HG03280 (cell line): ENCODE results near the gene SPATA12.

Experiments
- ATAC-seq: cut with Tn5 transposase; IDR thresholded peaks from one replicate; pipeline ENCODE4 v1.9.1; 2021; ENCODE audit warnings: mild to moderate bottlenecking, moderate library complexity; ENCODE audit not compliant: unreplicated experiment

SPATA12 gene

GRCh38 chr3:57052662-57053061, 7.8 kb upstream of the SPATA12 start:
- ATAC-seq = no peak

GRCh38 chr3:57053122-57053521, 7.3 kb upstream of the SPATA12 start:
- no peak for ATAC-seq

GRCh38 chr3:57057351-57057750, 3.1 kb upstream of the SPATA12 start:
- no peak for ATAC-seq

- no peak for ATAC-seq
These were observed 1.1 kb upstream of the SPATA12 start for GRCh38 chr3:57059411-57059810.

DNA sequence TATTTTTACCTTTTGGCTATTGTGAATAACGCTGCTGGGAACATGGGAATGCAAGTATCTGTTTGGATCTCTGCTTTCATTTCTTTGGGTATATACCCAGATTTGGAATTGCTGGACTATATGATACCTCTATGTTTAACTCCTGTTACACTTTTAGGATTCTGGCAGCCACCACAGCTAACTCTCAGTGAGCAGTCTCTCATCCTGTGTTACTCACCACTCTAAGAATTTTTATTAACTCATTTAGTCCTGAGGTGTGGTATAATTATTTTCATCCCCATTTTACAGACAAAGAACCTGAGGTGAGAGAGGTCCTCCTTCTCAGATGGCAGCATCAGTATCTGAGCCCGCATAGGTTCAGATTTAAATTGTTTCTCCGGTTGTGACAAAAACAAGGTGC, 1.1 kb downstream of the SPATA12 start:
- ATAC-seq = no peak

DNA sequence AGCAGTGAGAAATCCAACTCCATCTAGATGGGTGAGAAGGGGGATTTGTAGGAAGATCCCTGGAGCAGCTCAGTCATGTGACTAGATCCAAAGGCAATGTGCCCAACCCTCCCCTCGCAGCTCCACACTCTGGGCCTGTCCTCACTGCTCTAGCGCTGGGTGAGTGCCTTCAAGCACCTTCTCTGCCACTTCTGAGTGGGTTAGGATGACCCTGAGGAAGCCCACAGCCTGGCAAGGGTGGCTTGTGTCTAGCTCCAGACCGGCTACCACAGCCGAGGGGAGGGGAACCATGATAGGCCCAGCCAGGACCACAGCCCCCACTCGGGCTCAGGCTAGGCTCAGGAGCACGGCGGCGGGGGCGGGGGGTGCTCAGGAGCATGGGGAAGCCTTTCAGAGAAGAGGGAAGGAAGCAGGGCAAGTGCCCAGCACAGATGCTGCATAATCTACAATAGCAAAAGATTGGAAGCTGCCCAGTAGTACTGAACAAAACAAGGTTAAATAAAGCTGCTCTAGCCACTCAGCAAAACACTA, 1.7 kb downstream of the SPATA12 start:
- ATAC-seq = no peak

- ATAC-seq = no peak
These were observed 2.6 kb downstream of the SPATA12 start for GRCh38 chr3:57063032-57063431.

GRCh38 chr3:57064001-57064400, 3.5 kb downstream of the SPATA12 start:
- no peak for ATAC-seq

DNA sequence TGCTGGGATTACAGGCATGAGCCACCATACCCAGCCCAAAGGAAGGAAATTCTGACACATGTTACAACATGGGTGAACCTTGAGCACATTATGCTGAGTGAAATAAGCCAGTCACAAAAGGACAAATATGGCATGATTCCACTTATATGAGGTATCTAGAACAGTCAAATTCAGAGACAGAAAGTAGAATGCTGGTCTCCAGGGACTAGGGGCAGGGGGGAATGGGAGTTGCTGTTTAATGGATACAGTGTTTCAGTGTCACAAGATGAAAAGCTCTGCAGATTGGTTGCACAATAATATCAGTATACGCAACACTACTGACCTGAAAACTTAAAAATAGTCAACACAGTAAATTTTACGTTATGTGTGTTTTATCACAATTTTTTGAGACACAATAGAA, 4.1 kb downstream of the SPATA12 start:
- ATAC-seq = no peak

DNA sequence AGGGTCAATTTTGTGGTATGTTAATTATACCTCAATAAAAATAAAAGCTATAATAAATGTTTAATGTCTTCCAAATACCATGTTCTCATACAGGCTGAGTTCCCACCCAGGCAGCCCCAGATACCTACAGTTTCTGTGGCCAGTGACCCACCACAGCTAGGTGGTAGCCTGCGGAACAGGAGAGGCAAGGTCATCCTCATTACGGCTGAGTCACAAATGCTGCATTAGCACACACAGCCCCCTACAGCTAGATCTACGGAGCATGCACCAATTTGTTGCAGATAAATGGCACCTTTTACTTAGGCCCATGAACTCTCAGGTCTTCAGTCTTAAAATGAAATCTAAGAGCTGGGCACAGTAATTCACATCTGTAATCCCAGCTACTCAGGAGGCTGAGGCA, 5.1 kb downstream of the SPATA12 start:
- ATAC-seq = no peak

GRCh38 chr3:57066471-57066870, 6.0 kb downstream of the SPATA12 start:
- no peak for ATAC-seq

GRCh38 chr3:57068437-57069089, 8.1 kb downstream of the SPATA12 start:
- ATAC-seq = peak; percentile 96

DNA sequence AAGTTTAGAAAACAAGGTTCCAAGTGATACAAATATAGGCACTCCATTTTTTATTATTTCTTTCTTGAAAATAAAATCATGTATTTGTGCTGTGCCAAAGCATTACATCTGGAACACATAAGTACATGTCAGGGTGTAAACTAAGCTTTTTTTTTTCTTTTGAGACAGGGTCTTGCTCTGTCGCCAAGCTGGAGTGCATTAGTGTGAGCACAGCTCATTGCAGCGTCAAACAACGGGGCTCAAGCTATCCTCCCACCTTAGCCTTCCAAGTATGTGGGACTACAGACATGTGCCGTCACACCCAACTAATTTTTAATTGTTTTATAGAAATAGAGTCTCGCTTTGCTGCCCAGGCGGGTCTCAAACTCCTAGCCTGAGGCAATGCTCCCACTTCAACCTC, 9.0 kb downstream of the SPATA12 start:
- ATAC-seq = no peak

- ATAC-seq = no peak
These were observed 13.2 kb downstream of the SPATA12 start for GRCh38 chr3:57073628-57074027.

GRCh38 chr3:57074135-57074534, 13.7 kb downstream of the SPATA12 start:
- no peak for ATAC-seq

GRCh38 chr3:57076422-57076951, 16.0 kb downstream of the SPATA12 start:
- no peak for ATAC-seq

- no peak for ATAC-seq
These were observed 17.3 kb downstream of the SPATA12 start for GRCh38 chr3:57077630-57078343.

DNA sequence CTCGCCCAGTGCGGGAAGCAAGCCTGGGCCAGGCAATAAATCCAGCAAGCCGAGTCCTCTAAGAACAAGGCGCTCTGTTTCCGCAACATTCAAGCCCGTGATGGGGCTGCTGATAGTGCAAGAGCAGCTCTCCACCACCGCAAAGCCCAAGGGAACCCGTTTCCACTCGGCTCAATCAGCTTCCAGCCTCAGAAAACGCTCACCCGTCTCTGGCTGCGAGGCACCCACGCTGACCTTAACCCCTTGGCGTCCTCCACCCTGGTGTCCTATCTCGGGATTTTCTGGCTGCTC, 17.8 kb downstream of the SPATA12 start:
- ATAC-seq = no peak

GRCh38 chr3:57078635-57079473, 18.4 kb downstream of the SPATA12 start:
- ATAC-seq = no peak

DNA sequence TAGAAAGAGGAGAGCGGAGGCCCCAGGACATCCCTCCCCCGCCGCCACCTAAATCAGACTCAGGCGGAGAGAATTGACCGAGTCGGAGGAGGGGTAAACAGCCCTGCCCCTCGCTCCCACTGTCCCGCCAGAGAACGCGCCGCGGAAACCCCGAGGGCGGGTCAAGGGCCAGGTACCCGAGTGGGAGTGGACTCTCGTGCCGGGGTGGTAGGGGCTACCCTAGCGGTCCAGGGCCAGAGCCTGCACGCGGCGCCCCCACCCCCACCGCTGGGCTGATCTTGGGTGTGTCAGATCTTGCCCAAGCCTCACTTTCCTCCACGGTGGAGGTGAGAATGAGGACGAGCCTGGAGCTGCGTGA, 19.0 kb downstream of the SPATA12 start:
- no peak for ATAC-seq

- ATAC-seq = no peak
These were observed 19.7 kb downstream of the SPATA12 start for GRCh38 chr3:57080171-57080570.

GRCh38 chr3:57081173-57081572, 20.7 kb downstream of the SPATA12 start:
- no peak for ATAC-seq
